ENCODE data around the gene ACKR4. TPM values are rescaled to one million over a fixed set of nuclear protein-coding genes. Genes with fewer than 3 reads are reported as not detected.
"Not testable (repeated sequence)": the region's sequence is repeated elsewhere in the genome, so short reads cannot be mapped to it uniquely, and the experiment has no call there.

ACKR4 gene
- total and polyA plus RNA-seq, 2 donors (not counting 1 experiment from before 2014, with no cell fraction given) = 0.15 to 0.21 TPM

- Histone ChIP-seq H3K9me3 (ENCODE audit: control extremely low read depth in 1 of 3, control insufficient read depth in 2 of 3, insufficient read depth in 1 of 3, low read length in 2 of 3) (no peaks in the 10 kb centered on the region), H3K36me3 (replicated peaks in 1 of 2; ENCODE audit: control extremely low read depth in 1 of 2, control insufficient read depth in 1 of 2, extremely low read depth in 1 of 2, insufficient read depth in 2 of 2, low read length in 1 of 2) (peaks cover 3 to 14% of the 10 kb centered on the region in 2 experiments), H3K9ac (ENCODE audit: low read length) (no peak overlapping the region), H3K4me2 (replicated peaks; ENCODE audit: low read depth, low read length, poor library complexity, severe bottlenecking) (no peak overlapping the region), H3K4me1 (ENCODE audit: control insufficient read depth in 2 of 2, insufficient read depth in 2 of 2, low read length in 2 of 2) (no peaks in the 10 kb centered on the region), H3K4me3 (ENCODE audit: control extremely low read depth in 1 of 5, extremely low read depth in 1 of 5, insufficient read depth in 1 of 5, low read depth in 2 of 5, low read length in 4 of 5) (no peak overlapping the region), H4K20me1 (ENCODE audit: control insufficient read depth, insufficient read depth, low read length, poor library complexity, severe bottlenecking) (no peaks in the 10 kb centered on the region), H3K27ac (ENCODE audit: low read length in 2 of 2) (no peak overlapping the region), H3K27me3 (replicated peaks in 1 of 4; ENCODE audit: control extremely low read depth in 1 of 4, control insufficient read depth in 3 of 4, insufficient read depth in 4 of 4, low read length in 3 of 4) (no peaks in the 10 kb centered on the region), H3K79me2 (ENCODE audit: control insufficient read depth, insufficient read depth, low read length) (no peaks in the 10 kb centered on the region), H2AFZ (ENCODE audit: insufficient read depth, low read depth, low read length, poor library complexity, severe bottlenecking) (no peak overlapping the region)
- Mint-ChIP-seq H3K4me3 (no peak overlapping the region), H3K4me1 (no peaks in the 10 kb centered on the region), H3K27me3 (no peaks in the 10 kb centered on the region), H3K9me3 (ENCODE audit: insufficient read depth) (no peaks in the 10 kb centered on the region), H3K27ac (no peak overlapping the region)
- ATAC-seq (ENCODE audit: low read depth) = no peak
- no peak for TF ChIP-seq CTCF (IDR thresholded peaks at IDR 0.05)
- no peak for TF ChIP-seq EZH2 (IDR thresholded peaks at IDR 0.05; ENCODE audit: borderline replicate concordance, insufficient read depth, low read depth, low read length, poor library complexity, severe bottlenecking)
- ChIA-PET CTCF (no interaction called here), POLR2A (no interaction called here)
- WGBS (ENCODE audit: insufficient coverage) = 100% methylated on average over 2 of the region's 2 CpGs
- DNase-seq = no peak
- intact Hi-C loops (cut with micrococcal nuclease) = no loop called here
Measured at GRCh38 chr3:132605374-132605792, 8.3 kb downstream of the ACKR4 start.

DNA sequence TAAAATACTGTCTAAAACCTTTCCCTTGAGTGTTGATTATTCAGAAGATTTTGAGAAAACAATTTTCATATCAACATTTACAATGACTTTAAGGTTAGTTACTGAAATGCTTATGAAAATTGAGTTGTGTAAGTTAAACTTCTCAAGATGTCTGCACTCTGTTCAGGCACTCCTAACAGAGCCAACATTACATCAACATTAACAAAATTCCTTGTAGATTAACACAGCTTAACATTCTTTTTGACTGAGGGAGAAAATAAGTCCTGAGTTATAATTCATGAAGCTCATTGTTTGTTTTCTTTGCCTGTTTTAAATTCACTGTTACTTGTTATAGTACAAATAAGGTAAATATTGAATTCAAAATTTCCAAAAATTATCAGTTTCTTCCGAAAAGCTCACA is 9.0 kb downstream of the ACKR4 start:
- Mint-ChIP-seq H3K27me3 (no peaks in the 10 kb centered on the region), H3K9me3 (ENCODE audit: insufficient read depth) (no peaks in the 10 kb centered on the region), H3K27ac (no peak overlapping the region), H3K4me1 (peaks cover 2% of the 10 kb centered on the region), H3K4me3 (no peak overlapping the region)
- Histone ChIP-seq H3K4me3 (ENCODE audit: control extremely low read depth in 1 of 5, extremely low read depth in 1 of 5, insufficient read depth in 1 of 5, low read depth in 2 of 5, low read length in 4 of 5) (no peak overlapping the region), H3K4me2 (replicated peaks; ENCODE audit: low read depth, low read length, poor library complexity, severe bottlenecking) (no peak overlapping the region), H3K4me1 (ENCODE audit: control insufficient read depth in 2 of 2, insufficient read depth in 2 of 2, low read length in 2 of 2) (no peaks in the 10 kb centered on the region), H4K20me1 (ENCODE audit: control insufficient read depth, insufficient read depth, low read length, poor library complexity, severe bottlenecking) (no peaks in the 10 kb centered on the region), H3K27me3 (replicated peaks in 1 of 4; ENCODE audit: control extremely low read depth in 1 of 4, control insufficient read depth in 3 of 4, insufficient read depth in 4 of 4, low read length in 3 of 4) (no peaks in the 10 kb centered on the region), H2AFZ (ENCODE audit: insufficient read depth, low read depth, low read length, poor library complexity, severe bottlenecking) (no peak overlapping the region), H3K27ac (ENCODE audit: low read length in 2 of 2) (no peak overlapping the region), H3K79me2 (ENCODE audit: control insufficient read depth, insufficient read depth, low read length) (no peaks in the 10 kb centered on the region), H3K36me3 (replicated peaks in 1 of 2; ENCODE audit: control extremely low read depth in 1 of 2, control insufficient read depth in 1 of 2, extremely low read depth in 1 of 2, insufficient read depth in 2 of 2, low read length in 1 of 2) (peaks cover 3 to 14% of the 10 kb centered on the region in 2 experiments), H3K9me3 (ENCODE audit: control extremely low read depth in 1 of 3, control insufficient read depth in 2 of 3, insufficient read depth in 1 of 3, low read length in 2 of 3) (no peaks in the 10 kb centered on the region), H3K9ac (ENCODE audit: low read length) (no peak overlapping the region)
- no peak for DNase-seq
- intact Hi-C loops (cut with micrococcal nuclease) = no loop called here
- WGBS (ENCODE audit: insufficient coverage) = no CpG with 5 or more reads among the region's 1 CpG
- ATAC-seq (ENCODE audit: low read depth) = no peak
- TF ChIP-seq EZH2 (IDR thresholded peaks at IDR 0.05; ENCODE audit: borderline replicate concordance, insufficient read depth, low read depth, low read length, poor library complexity, severe bottlenecking) (no peak), CTCF (IDR thresholded peaks at IDR 0.05) (no peak)
- POLR2A ChIA-PET = no interaction called here
- CTCF ChIA-PET = no interaction called here

DNA sequence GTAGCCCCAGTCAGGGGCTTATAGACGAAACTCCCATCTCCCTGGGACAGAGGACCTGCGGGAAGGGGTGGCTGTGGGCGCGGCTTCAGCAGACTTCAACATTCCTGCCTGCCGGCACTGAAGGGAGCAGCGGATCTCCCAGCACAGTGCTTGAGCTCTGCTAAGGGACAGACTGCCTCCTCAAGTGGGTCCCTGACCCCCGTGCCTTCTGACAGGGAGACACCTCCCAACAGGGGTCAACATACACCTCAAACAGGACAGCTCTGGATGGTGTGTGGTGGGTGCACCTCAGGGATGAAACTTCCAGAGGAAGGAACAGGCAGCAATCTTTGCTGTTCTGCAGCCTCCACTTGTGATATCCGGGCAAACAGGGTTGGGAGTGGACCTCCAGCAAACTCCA is 9.6 kb downstream of the ACKR4 start:
- H3K9me3 ChIP-seq (ENCODE audit: control extremely low read depth in 1 of 3, control insufficient read depth in 2 of 3, insufficient read depth in 1 of 3, low read length in 2 of 3); H3K4me2 ChIP-seq (replicated peaks; ENCODE audit: low read depth, low read length, poor library complexity, severe bottlenecking); H3K4me3 ChIP-seq (ENCODE audit: control extremely low read depth in 1 of 5, extremely low read depth in 1 of 5, insufficient read depth in 1 of 5, low read depth in 2 of 5, low read length in 4 of 5); CTCF ChIA-PET; intact Hi-C loops (cut with micrococcal nuclease); H3K79me2 ChIP-seq (ENCODE audit: control insufficient read depth, insufficient read depth, low read length); POLR2A ChIA-PET; H2AFZ ChIP-seq (ENCODE audit: insufficient read depth, low read depth, low read length, poor library complexity, severe bottlenecking); H3K27ac ChIP-seq (ENCODE audit: low read length in 2 of 2); H3K9me3 Mint-ChIP-seq (ENCODE audit: insufficient read depth); H3K4me1 ChIP-seq (ENCODE audit: control insufficient read depth in 2 of 2, insufficient read depth in 2 of 2, low read length in 2 of 2); H3K27me3 ChIP-seq (replicated peaks in 1 of 4; ENCODE audit: control extremely low read depth in 1 of 4, control insufficient read depth in 3 of 4, insufficient read depth in 4 of 4, low read length in 3 of 4); ATAC-seq (ENCODE audit: low read depth); DNase-seq; H3K4me3 Mint-ChIP-seq; H4K20me1 ChIP-seq (ENCODE audit: control insufficient read depth, insufficient read depth, low read length, poor library complexity, severe bottlenecking); H3K9ac ChIP-seq (ENCODE audit: low read length); H3K27me3 Mint-ChIP-seq; H3K4me1 Mint-ChIP-seq; H3K27ac Mint-ChIP-seq: not testable (repeated sequence)
- H3K36me3 ChIP-seq (replicated peaks in 1 of 2; ENCODE audit: control extremely low read depth in 1 of 2, control insufficient read depth in 1 of 2, extremely low read depth in 1 of 2, insufficient read depth in 2 of 2, low read length in 1 of 2) = peaks cover 3 to 14% of the 10 kb centered on the region in 2 experiments
- WGBS (ENCODE audit: insufficient coverage) = over 99% methylated on average over 7 of the region's 8 CpGs

Data from B cell (primary cell).